ENCODE results near the gene NAA80. TPM values are rescaled to one million over a fixed set of nuclear protein-coding genes. Genes with fewer than 3 reads are reported as not detected.

NAA80 gene
- total RNA-seq, 1 donor from 2014 or later, result 6.3 TPM

GRCh38 chr3:50327129-50327528 lies 27.9 kb upstream of the NAA80 start:
- Mint-ChIP-seq H3K36me3 (ENCODE audit: low read depth, unreplicated experiment) (peaks cover 10% of the 10 kb centered on the region), H3K27ac (ENCODE audit: unreplicated experiment) (peak overlapping the region; percentile 89), H3K9me3 (ENCODE audit: unreplicated experiment) (no peaks in the 10 kb centered on the region), H3K4me3 (ENCODE audit: unreplicated experiment) (peak overlapping the region; percentile 94), H3K27me3 (ENCODE audit: low read depth, unreplicated experiment) (no peaks in the 10 kb centered on the region), H3K4me1 (ENCODE audit: low read depth, unreplicated experiment) (peaks cover 14% of the 10 kb centered on the region)
- Histone ChIP-seq H3K4me1 (ENCODE audit: insufficient read depth, low read length) (peaks cover 16% of the 10 kb centered on the region), H4K20me1 (ENCODE audit: insufficient read depth, low read length) (peaks cover 27% of the 10 kb centered on the region), H3K9ac (ENCODE audit: low read length) (peak overlapping the region; percentile 95), H2AFZ (ENCODE audit: low read depth, low read length) (no peak overlapping the region), H3K79me2 (ENCODE audit: insufficient read depth, low read length) (peaks cover 46% of the 10 kb centered on the region), H3K27me3 (ENCODE audit: insufficient read depth, low read length) (no peaks in the 10 kb centered on the region), H3K4me3 (ENCODE audit: insufficient read depth, low read depth, low read length) (peak overlapping the region; percentile 86), H3K36me3 (ENCODE audit: insufficient read depth, low read length) (peaks cover 33% of the 10 kb centered on the region), H3K27ac (ENCODE audit: low read depth, low read length) (peak overlapping the region; percentile 47), H3K4me2 (ENCODE audit: low read length) (peak overlapping the region; percentile 99), H3K9me3 (ENCODE audit: insufficient read depth, low read depth, low read length) (no peaks in the 10 kb centered on the region)
- DNase-seq (ENCODE audit: low read depth) (no peak), FAIRE-seq (no peak)
- no peak for TF ChIP-seq CTCF (IDR thresholded peaks at IDR 0.05; ENCODE audit: insufficient read depth, low read depth, low read length)
- TF ChIP-seq EZH2 (IDR thresholded peaks at IDR 0.05; ENCODE audit: insufficient read depth, low read length), result no peak

GRCh38 chr3:50326182-50326541 lies 27.0 kb upstream of the NAA80 start:
- peak overlapping the region; percentile 34 for H3K27ac Mint-ChIP-seq (ENCODE audit: unreplicated experiment)
- Histone ChIP-seq H3K27me3 (ENCODE audit: insufficient read depth, low read length) (no peaks in the 10 kb centered on the region), H3K27ac (ENCODE audit: low read depth, low read length) (no peak overlapping the region), H3K9me3 (ENCODE audit: insufficient read depth, low read depth, low read length) (no peaks in the 10 kb centered on the region), H3K4me1 (ENCODE audit: insufficient read depth, low read length) (peaks cover 20% of the 10 kb centered on the region), H3K4me3 (ENCODE audit: insufficient read depth, low read depth, low read length) (no peak overlapping the region), H3K4me2 (ENCODE audit: low read length) (no peak overlapping the region), H3K79me2 (ENCODE audit: insufficient read depth, low read length) (peaks cover 36% of the 10 kb centered on the region), H4K20me1 (ENCODE audit: insufficient read depth, low read length) (peaks cover 18% of the 10 kb centered on the region), H3K36me3 (ENCODE audit: insufficient read depth, low read length) (peaks cover 23% of the 10 kb centered on the region), H3K9ac (ENCODE audit: low read length) (no peak overlapping the region), H2AFZ (ENCODE audit: low read depth, low read length) (no peak overlapping the region)
- H3K36me3 Mint-ChIP-seq (ENCODE audit: low read depth, unreplicated experiment), result peaks cover 10% of the 10 kb centered on the region
- H3K4me1 Mint-ChIP-seq (ENCODE audit: low read depth, unreplicated experiment), result peaks cover 14% of the 10 kb centered on the region
- no peaks in the 10 kb centered on the region for H3K9me3 Mint-ChIP-seq (ENCODE audit: unreplicated experiment)
- FAIRE-seq, result no peak
- H3K4me3 Mint-ChIP-seq (ENCODE audit: unreplicated experiment), result peak overlapping the region; percentile 94
- TF ChIP-seq EZH2 (IDR thresholded peaks at IDR 0.05; ENCODE audit: insufficient read depth, low read length), result no peak
- no peak for TF ChIP-seq CTCF (IDR thresholded peaks at IDR 0.05; ENCODE audit: insufficient read depth, low read depth, low read length)
- DNase-seq (ENCODE audit: low read depth), result no peak
- H3K27me3 Mint-ChIP-seq (ENCODE audit: low read depth, unreplicated experiment), result no peaks in the 10 kb centered on the region

GRCh38 chr3:50325497-50326181 lies 26.4 kb upstream of the NAA80 start:
- no peak overlapping the region for H3K9ac ChIP-seq (ENCODE audit: low read length)
- H3K27ac ChIP-seq (ENCODE audit: low read depth, low read length), result no peak overlapping the region
- peaks cover 14% of the 10 kb centered on the region for H3K4me1 Mint-ChIP-seq (ENCODE audit: low read depth, unreplicated experiment)
- FAIRE-seq, result no peak
- H3K9me3 ChIP-seq (ENCODE audit: insufficient read depth, low read depth, low read length), result no peaks in the 10 kb centered on the region
- H4K20me1 ChIP-seq (ENCODE audit: insufficient read depth, low read length), result peaks cover 14% of the 10 kb centered on the region
- no peak overlapping the region for H2AFZ ChIP-seq (ENCODE audit: low read depth, low read length)
- no peak for DNase-seq (ENCODE audit: low read depth)
- peaks cover 5% of the 10 kb centered on the region for H3K36me3 Mint-ChIP-seq (ENCODE audit: low read depth, unreplicated experiment)
- no peaks in the 10 kb centered on the region for H3K9me3 Mint-ChIP-seq (ENCODE audit: unreplicated experiment)
- H3K4me3 ChIP-seq (ENCODE audit: insufficient read depth, low read depth, low read length), result no peak overlapping the region
- H3K27me3 Mint-ChIP-seq (ENCODE audit: low read depth, unreplicated experiment), result no peaks in the 10 kb centered on the region
- H3K27me3 ChIP-seq (ENCODE audit: insufficient read depth, low read length), result no peaks in the 10 kb centered on the region
- H3K27ac Mint-ChIP-seq (ENCODE audit: unreplicated experiment), result peak overlapping the region; percentile 34
- TF ChIP-seq CTCF (IDR thresholded peaks at IDR 0.05; ENCODE audit: insufficient read depth, low read depth, low read length) (no peak), EZH2 (IDR thresholded peaks at IDR 0.05; ENCODE audit: insufficient read depth, low read length) (no peak)
- peaks cover 36% of the 10 kb centered on the region for H3K79me2 ChIP-seq (ENCODE audit: insufficient read depth, low read length)
- H3K4me2 ChIP-seq (ENCODE audit: low read length), result no peak overlapping the region
- H3K4me1 ChIP-seq (ENCODE audit: insufficient read depth, low read length), result peaks cover 21% of the 10 kb centered on the region
- no peak overlapping the region for H3K4me3 Mint-ChIP-seq (ENCODE audit: unreplicated experiment)
- H3K36me3 ChIP-seq (ENCODE audit: insufficient read depth, low read length), result peaks cover 18% of the 10 kb centered on the region

All from astrocyte (in vitro differentiated cells and primary cell).